ENCODE data around the gene BCL11A. TPM values are rescaled to one million over a fixed set of nuclear protein-coding genes. Genes with fewer than 3 reads are reported as not detected.

The BCL11A gene
- total RNA-seq, 3 donors from 2014 or later (not counting 1 experiment from before 2014, with no cell fraction given): 2.6 to 3.5 (median 3.0) TPM

GRCh38 chr2:60504049-60504448, 49.4 kb downstream of the BCL11A start:
- peaks cover 13 to 26% of the 10 kb centered on the region in 2 donors for H3K27me3 Mint-ChIP-seq (ENCODE audit: low read depth in 2 of 2)
- no peaks in the 10 kb centered on the region for H3K9me3 ChIP-seq (ENCODE audit: control insufficient read depth, insufficient read depth, low read length)
- H3K4me1 ChIP-seq (ENCODE audit: control insufficient read depth, insufficient read depth, low read length): peaks cover 29% of the 10 kb centered on the region
- no peak for DNase-seq
- H3K27me3 ChIP-seq (ENCODE audit: control insufficient read depth, insufficient read depth, low read length): no peaks in the 10 kb centered on the region
- H3K4me1 Mint-ChIP-seq: peaks cover 6 to 10% of the 10 kb centered on the region in 2 donors
- no peak overlapping the region for H3K27ac ChIP-seq (ENCODE audit: low read length)
- no peaks in the 10 kb centered on the region for H3K36me3 Mint-ChIP-seq
- WGBS (ENCODE audit: insufficient coverage): 90% methylated on average over 6 of the region's 6 CpGs
- intact Hi-C loops (cut with micrococcal nuclease): no loop called here
- no peak for TF ChIP-seq CTCF (IDR thresholded peaks at IDR 0.05)
- no peak for ATAC-seq
- H3K4me3 Mint-ChIP-seq: no peak overlapping the region
- no peaks in the 10 kb centered on the region for H3K9me3 Mint-ChIP-seq
- H3K4me3 ChIP-seq (ENCODE audit: low read length): no peak overlapping the region
- H3K36me3 ChIP-seq (ENCODE audit: control insufficient read depth, insufficient read depth, low read length): no peaks in the 10 kb centered on the region
- no peak overlapping the region for H3K27ac Mint-ChIP-seq

GRCh38 chr2:60502144-60502543, 51.3 kb downstream of the BCL11A start:
- DNase-seq (no peak), ATAC-seq (no peak)
- WGBS (ENCODE audit: insufficient coverage): 86% methylated on average over 4 of the region's 4 CpGs
- H3K36me3 Mint-ChIP-seq: no peaks in the 10 kb centered on the region
- no peak overlapping the region for H3K4me3 Mint-ChIP-seq
- peaks cover 6 to 10% of the 10 kb centered on the region in 2 donors for H3K4me1 Mint-ChIP-seq
- Histone ChIP-seq H3K36me3 (ENCODE audit: control insufficient read depth, insufficient read depth, low read length) (no peaks in the 10 kb centered on the region), H3K9me3 (ENCODE audit: control insufficient read depth, insufficient read depth, low read length) (no peaks in the 10 kb centered on the region), H3K27ac (ENCODE audit: low read length) (no peak overlapping the region), H3K4me1 (ENCODE audit: control insufficient read depth, insufficient read depth, low read length) (peaks cover 38% of the 10 kb centered on the region), H3K4me3 (ENCODE audit: low read length) (no peak overlapping the region), H3K27me3 (ENCODE audit: control insufficient read depth, insufficient read depth, low read length) (no peaks in the 10 kb centered on the region)
- H3K27me3 Mint-ChIP-seq (ENCODE audit: low read depth in 2 of 2): peaks cover 9 to 19% of the 10 kb centered on the region in 2 donors
- intact Hi-C loops (cut with micrococcal nuclease): no loop called here
- H3K27ac Mint-ChIP-seq: no peak overlapping the region
- no peak for TF ChIP-seq CTCF (IDR thresholded peaks at IDR 0.05)
- no peaks in the 10 kb centered on the region for H3K9me3 Mint-ChIP-seq

- H3K4me1 Mint-ChIP-seq: peaks cover 5 to 6% of the 10 kb centered on the region in 2 donors
- intact Hi-C loops (cut with micrococcal nuclease): no loop called here
- DNase-seq (no peak), ATAC-seq (no peak)
- TF ChIP-seq CTCF (IDR thresholded peaks at IDR 0.05): no peak
- no peaks in the 10 kb centered on the region for H3K9me3 ChIP-seq (ENCODE audit: control insufficient read depth, insufficient read depth, low read length)
- H3K4me3 Mint-ChIP-seq: no peak overlapping the region
- H3K4me3 ChIP-seq (ENCODE audit: low read length): no peak overlapping the region
- H3K4me1 ChIP-seq (ENCODE audit: control insufficient read depth, insufficient read depth, low read length): peaks cover 30% of the 10 kb centered on the region
- WGBS (ENCODE audit: insufficient coverage): 65% methylated on average over 2 of the region's 2 CpGs
- no peak overlapping the region for H3K27ac ChIP-seq (ENCODE audit: low read length)
- H3K36me3 ChIP-seq (ENCODE audit: control insufficient read depth, insufficient read depth, low read length): no peaks in the 10 kb centered on the region
- peaks cover 9 to 12% of the 10 kb centered on the region in 2 donors for H3K27me3 Mint-ChIP-seq (ENCODE audit: low read depth in 2 of 2)
- no peak overlapping the region for H3K27ac Mint-ChIP-seq
- H3K27me3 ChIP-seq (ENCODE audit: control insufficient read depth, insufficient read depth, low read length): no peaks in the 10 kb centered on the region
- H3K36me3 Mint-ChIP-seq: no peaks in the 10 kb centered on the region
- H3K9me3 Mint-ChIP-seq: no peaks in the 10 kb centered on the region
Measured at GRCh38 chr2:60500861-60501260, 52.6 kb downstream of the BCL11A start.

- no peak for ATAC-seq
- H3K9me3 Mint-ChIP-seq: no peaks in the 10 kb centered on the region
- peak overlapping the region; percentile 44 for H3K27ac ChIP-seq (ENCODE audit: low read length)
Measured at GRCh38 chr2:60499651-60500265, 53.7 kb downstream of the BCL11A start.

More at GRCh38 chr2:60499651-60500265, 53.7 kb downstream of the BCL11A start:
- H3K27me3 Mint-ChIP-seq (ENCODE audit: low read depth in 2 of 2): peaks cover 3 to 7% of the 10 kb centered on the region in 2 donors
- H3K27ac Mint-ChIP-seq: no peak overlapping the region
- H3K27me3 ChIP-seq (ENCODE audit: control insufficient read depth, insufficient read depth, low read length): no peaks in the 10 kb centered on the region
- no peaks in the 10 kb centered on the region for H3K36me3 Mint-ChIP-seq
- WGBS (ENCODE audit: insufficient coverage): 79% methylated on average over 8 of the region's 8 CpGs
- no peaks in the 10 kb centered on the region for H3K9me3 ChIP-seq (ENCODE audit: control insufficient read depth, insufficient read depth, low read length)
- no peak overlapping the region for H3K4me3 Mint-ChIP-seq
- no peaks in the 10 kb centered on the region for H3K4me1 Mint-ChIP-seq
- DNase-seq: no peak
- H3K36me3 ChIP-seq (ENCODE audit: control insufficient read depth, insufficient read depth, low read length): no peaks in the 10 kb centered on the region
- intact Hi-C loops (cut with micrococcal nuclease): no loop called here
- no peak for TF ChIP-seq CTCF (IDR thresholded peaks at IDR 0.05)
- H3K4me3 ChIP-seq (ENCODE audit: low read length): no peak overlapping the region
- H3K4me1 ChIP-seq (ENCODE audit: control insufficient read depth, insufficient read depth, low read length): peaks cover 22% of the 10 kb centered on the region
